Cortex of kidney (tissue), 1 donor: Measurements from ENCODE around the gene NBEAL2.

Experiments
- DNase-seq: peaks from one replicate; lab custom pipeline; 2025; lab: John Stamatoyannopoulos, UW

The NBEAL2 gene

DNA sequence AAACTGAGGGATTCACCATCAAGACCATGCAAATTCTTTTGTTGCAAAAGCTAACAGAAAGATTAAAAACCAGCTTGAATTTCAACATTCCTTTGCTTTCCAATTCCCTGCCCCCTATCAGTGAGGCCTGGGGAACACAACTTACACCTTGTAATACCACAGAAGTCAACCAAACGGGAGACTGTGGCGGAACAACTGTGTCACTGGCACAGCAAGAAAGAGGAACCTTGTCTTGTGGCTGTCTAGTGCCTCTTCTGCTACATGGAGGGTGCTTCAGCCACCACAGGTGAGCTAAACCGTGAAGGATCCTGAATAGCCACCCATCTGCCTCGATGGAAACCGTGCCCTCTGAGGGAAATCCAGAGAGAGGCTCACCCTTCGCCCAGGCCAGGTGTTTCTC, 14.3 kb upstream of the NBEAL2 start:
- DNase-seq, result no peak

DNA sequence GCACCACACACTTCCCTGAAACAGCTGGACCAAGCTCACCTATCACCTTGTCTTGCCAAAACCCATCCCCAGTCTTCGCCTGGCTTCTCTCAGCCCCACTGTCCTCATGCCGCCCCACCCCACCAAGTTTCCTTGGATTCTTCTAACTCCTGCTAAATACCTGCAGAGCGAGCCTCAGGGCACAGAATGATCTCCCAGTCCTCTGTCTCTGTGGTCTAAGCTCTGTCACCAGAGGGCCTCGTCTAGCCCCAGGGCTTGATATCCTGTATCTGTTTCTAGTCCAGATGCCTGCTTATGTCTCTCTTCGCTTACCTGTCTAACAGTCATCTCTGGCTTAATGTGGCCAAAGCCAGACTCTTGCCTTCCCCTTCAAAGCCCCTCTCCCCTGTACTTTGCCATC, 12.7 kb upstream of the NBEAL2 start:
- DNase-seq, result no peak

DNA sequence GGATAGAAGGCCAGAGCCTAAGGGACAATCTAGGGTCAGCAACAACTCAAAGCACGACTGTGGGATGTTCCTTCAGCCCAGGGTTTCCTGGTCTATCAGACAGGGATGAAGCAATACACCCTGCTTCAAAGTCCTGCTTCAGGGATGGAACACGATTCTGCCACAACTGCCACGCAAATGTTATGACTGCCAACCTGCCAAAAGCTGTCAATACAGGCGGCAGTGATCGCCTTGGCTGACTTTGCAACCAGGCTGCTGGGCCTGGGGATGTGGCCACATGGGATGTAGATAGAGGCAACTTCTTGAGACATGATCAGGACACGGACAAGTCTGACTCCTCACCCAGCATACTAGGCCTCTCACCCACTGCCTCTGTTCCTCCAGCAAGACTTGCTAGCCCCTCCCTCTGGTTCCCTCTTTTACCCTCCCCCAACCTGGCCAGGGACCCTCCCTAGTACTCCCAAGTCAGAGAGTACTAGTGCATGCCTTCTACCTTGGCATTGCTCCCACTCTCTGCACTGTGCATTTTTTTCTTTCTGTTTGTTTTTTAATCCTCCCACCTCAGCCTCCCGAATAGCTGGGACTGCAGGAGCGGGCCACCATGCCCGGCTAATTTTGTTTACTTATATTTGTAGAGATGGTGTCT, 10.6 kb upstream of the NBEAL2 start:
- no peak for DNase-seq

DNA sequence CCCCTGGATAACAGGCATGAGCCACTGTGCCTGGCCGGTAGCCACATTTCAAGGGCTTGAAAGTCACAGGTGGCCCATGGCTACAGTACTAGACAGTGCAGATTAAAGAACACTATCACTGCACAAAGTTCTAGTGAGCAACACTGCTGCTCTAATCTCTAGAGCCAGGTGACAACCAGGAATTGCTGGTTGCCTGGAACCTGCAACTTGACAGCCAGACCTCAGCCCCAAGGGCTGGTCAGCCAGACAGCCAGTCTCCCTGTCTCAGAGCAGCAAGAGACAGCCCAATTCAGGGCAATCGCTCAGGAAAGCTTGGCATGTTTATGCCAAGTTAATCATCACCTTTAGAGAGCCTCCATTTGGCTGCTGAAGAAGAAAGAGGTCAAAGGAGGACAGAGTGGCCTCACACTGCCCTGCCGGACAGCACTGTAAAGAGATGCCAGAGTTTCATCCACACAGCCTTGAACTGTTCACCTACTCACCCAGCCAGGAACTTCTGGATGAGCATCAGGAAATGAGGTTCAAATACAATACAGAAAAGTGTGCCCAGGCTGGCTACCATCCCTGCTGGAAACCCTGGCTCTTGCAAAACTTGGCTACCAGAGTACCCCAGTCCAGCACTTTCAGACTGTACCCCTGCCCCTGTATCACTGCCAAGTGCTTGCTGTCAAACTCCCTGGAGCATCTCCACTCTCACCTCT, 8.9 kb upstream of the NBEAL2 start:
- DNase-seq, result no peak

DNA sequence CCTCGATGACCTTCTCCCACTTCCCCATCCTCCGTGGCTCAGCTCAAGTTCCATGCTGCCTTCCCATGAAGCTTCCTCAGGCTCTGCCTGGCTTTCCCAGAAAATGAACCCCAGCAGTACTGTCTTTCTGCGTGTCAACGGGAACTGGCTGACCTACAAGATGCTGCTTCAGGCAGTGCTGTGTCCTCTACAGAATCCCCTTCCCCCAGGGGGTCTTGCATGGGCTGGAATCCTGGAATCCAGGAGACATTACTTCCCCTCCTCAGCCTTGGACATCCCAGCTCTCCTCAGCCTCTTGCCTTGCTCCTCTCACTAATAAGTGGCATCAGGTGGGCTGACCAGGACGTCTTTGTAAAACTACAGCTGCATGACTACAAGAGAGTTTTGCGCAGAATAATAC, 8.3 kb upstream of the NBEAL2 start:
- DNase-seq, result no peak

DNA sequence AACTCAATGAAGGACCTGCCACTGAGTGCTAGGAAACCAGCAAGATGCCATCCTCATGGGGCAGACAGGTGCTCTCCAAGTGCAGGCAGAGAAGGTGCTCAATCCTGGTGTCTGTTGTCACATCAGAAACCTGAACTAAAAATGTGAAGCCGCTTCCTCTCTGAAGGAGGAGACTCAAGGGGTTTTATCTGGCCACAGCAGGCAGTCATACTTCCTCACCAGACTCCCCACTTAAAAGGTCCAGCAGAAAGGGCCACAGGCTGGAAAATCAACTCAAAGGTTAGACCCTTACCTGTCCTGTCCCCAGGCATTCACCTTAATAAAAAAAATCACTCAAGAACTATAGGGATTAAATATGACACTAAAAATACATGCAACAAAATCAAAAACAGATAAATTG, 7.7 kb upstream of the NBEAL2 start:
- no peak for DNase-seq

DNA sequence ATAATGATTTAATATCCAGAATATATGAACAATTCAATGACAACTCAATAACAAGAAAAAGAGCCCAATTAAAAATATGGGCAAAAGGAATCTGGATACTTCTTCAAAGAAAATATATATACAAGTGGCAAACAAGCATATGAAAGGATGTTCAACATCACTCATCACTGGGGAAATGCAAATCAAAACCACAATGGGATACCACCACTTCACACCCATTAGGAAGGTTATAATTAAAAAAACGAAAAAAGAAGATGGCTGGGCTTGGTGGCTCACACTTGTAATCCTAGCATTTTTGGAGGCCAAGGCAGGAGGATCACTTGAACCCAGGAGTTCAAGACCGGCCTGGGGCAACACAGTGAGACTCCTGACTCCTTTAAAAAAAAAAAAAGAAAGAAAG, 7.1 kb upstream of the NBEAL2 start:
- DNase-seq, result no peak

DNA sequence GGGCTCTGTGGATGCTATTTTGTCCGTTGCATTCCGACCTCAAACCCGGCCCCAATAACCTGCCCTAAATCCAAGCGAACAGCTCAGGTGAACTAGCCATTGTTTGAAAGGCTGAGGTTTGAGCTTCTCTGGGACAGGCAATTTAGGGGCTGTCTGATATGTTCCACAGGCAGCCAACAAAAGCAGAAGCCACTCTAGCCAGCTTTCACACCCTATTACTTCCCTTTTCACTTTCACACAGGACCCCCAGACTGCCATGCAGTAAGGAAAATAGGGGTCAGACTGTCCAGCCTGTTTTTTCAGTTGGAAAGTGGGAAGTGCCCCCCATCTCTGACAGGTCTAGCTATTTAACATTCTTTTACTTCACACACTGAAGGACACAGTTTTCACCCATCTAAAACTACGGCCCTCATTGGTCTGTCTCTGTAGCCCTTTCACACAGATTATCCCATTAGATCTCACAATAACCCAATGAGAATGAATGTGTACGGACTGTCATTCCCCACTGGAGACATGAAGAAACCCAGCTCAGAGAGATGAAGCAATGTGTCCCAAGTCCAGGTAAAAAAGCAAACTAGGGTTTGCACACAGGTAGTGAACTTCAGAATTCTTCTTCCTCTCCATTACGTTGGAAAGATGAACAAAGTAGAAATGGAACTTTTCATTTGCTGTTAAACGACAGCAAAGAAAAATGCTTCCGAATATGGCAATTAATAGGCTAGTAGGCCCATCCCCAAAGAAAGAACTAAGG, 4.9 kb upstream of the NBEAL2 start:
- no peak for DNase-seq

DNA sequence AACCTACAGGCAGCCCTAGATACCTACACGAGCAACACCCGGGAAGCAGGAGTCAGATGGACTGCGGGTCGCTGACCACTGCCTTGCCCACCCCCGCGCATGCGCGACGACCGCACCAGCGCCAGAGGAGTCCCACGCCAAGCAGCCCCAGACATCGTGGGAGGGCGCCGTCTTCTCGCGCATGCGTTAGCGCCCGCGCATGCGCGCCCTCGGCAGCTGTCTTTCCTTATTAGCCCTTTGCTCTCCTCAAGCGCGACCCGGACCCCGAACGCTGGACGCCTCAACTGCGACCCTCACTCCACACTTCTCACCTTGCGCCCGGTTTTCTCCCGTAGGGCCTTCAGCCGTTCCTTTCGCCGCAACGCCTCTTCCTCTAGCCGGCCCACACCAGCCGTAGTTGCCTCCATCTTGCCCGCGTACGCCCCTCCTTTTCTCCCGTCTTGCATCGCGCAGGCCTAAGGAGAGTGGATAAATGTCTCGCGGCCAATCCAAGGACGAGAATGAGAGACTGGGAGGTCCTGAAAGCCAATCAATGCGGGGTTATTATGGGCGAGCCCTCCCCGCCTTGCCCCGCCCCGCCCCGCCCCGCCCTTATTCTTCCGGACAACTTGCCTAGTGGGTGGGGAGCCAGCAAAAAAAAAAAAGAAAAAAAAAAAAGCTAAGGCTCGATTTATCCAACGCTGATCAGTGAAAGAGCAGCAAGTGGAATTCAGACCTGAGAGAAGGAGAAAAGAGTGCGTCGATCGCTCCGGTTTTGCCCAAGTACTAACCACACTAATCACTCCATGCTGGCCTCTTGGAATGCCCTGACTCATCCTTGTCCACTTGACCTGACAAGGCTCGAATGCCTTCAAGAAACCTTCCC, 2.9 kb upstream of the NBEAL2 start, which contains the start of gene CCDC12:
TSS of gene CCDC12 (minus strand) at position 420 of the 865 bp plus-strand sequence. CDS start at position 407, 13 bp downstream.
- no peak for DNase-seq

DNA sequence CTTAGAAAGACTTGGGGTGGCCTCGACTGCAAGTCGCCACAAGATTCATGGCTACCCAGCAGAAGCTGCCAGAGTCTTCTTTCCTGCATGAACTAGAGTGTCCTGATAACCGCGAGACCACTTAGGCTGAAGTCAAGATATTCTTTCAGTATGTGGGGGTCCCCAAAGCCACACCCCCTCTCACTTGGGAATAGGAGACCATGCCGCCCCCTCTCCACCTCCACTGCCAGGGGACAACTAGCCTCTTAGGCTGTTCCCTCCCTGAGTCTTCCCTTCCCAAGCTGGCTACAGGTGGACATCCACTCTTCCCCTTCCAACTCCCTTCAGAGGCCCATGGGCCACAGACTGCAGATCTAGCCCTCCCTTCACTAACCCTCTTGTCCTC, 1.7 kb upstream of the NBEAL2 start:
- DNase-seq, result no peak

DNA sequence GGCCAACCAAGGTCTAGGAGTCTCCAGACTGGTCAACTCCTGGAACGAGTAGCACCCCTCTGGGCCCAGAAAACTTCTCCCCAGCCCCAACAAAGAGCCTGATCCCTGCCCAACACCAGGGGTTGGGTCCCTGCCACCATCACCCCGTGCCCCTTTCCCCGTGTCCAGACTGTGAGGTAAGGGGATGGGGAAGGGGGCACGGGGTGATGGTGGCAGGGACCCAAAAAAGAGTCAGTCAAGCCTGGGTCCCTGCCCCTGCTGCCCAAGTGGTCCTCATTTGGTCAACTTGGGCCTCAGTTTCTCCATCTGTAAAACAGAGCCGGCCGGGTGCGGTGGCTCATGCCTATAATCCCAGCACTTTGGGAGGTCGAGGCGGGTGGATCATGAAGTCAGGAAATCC, 1.1 kb upstream of the NBEAL2 start:
- no peak for DNase-seq

DNA sequence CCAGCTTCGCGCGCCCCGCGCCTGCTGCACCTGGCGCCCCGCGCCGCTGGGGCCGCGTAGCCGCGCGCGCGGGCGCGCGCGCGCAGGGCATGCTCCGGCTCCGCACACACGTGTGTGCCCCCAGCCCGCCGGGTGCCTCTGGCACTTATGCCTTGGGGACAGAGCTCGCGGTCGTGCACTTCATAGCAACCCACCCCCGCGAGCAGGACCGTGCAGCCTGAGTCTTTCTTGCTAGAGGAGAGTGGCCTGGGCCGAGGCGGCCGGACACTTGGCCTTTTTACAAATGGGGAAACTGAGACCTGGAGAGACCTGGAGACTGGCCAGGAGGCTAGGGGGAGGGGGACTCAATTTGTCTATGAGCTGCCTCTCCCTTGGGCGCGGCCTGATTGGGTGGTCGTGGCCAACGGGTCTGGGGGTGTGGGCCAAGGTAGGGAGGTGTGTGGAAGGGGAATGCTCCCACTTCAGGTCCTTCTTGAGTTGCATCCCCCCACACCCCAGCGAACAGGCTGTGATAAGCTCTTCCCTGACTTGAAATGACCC, 562 bp downstream of the NBEAL2 start:
- DNase-seq, result no peak

DNA sequence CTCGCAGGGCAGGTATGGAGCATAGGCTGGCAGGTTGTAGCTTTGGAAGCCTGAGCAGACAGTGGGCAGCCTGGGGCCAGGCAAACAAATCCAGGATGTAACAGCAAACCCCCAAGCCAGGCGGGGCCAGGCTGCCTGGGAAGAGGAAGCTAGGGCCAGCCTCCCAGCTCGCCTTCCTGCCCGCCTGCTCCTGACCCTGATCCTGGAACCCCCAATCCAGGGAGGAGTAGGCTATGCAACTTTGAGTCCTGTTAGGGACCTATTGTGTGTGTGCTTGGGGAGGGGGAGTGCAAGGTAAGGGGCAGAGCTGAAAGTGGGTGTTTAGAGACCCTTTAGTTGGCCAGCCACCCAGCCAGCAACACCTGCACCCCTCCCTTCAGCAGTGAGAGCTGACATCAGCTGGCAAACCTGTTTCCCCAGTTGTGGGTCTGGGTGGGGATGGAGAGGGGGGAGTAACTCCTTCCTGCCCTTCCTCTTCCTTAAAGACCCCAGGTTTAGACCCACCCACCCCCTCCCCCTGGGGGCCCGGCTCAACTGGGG, 2.5 kb downstream of the NBEAL2 start:
- DNase-seq, result no peak

DNA sequence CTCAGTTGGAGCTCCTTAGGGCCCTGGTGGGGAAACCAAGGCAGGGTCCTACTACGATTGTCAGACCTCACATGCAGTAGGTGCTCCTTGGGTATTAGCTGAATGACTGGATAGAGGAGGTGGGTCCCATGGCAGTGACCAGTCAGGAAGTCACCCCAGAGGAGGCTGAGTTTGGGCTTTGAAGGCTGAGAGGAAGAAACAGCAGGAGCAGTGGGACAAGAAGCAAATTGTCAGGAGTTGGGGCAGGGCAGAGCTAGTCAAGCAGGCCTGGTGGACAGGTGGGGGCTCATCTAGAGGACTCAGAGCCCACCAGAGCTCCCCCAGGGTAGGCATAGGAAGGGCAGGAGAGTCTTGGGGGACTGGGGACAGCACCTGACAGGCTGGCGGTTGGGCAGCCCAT, 3.1 kb downstream of the NBEAL2 start:
- DNase-seq, result no peak

DNA sequence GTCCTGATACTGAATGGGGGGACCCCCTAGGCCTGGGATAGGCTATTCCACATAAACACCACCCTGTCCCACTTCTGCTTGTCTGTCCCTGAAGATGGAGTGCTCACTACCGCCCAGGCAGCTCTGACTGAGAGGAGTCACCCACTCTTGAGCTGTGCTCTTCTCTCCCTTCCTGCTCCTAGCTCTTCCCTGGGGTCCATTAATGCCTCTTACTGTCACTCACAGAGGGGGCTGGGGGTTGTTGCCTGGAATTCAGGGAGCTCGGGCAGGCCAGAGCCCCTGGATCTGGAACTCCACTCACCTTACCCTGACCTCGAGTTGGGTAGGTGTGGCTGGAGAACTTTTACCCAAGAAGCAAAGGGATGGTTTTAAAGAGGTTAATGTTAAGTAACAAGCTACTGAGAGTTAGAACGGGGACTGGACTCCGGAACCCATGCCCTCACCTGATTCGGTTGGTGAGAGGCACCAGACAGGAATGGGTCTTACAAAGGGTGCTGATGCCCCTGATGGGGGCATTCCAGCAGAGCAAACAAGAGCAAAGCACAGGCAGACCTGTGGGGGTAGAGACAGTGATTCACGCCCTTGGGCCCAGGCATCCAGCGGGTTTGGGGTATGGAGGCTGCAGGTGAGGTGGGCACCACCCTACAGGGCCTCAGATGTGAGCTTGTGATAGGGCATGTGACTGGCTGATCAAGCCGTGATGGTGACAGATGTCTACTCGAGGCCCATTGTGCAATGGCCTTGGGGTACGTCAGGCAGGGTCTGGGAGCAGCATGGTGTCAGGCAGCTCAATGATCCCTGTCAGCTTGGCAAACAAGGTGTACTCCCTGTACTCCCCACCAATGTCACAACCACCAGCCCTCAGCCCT, 5.4 kb downstream of the NBEAL2 start:
- DNase-seq, result no peak

DNA sequence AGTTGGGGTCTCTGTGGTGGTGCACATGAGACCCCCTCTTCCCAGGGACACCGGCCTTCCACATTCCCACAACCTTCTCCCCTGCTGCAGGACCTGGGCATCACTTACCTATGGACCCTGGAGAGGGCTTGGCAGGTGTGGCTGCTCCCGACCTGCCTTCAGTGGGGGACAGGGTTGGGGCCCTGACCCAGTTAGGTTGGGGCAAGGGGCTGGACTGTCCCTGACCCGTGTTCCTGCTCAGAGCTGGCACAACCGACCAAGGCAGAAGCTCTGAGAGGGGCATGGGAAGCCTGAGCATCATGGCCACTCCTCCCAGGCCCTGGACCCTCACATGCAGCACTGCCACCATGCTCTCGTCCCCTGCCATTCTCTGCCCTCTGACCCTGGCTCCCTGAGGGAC, 6.1 kb downstream of the NBEAL2 start:
- DNase-seq, result no peak

DNA sequence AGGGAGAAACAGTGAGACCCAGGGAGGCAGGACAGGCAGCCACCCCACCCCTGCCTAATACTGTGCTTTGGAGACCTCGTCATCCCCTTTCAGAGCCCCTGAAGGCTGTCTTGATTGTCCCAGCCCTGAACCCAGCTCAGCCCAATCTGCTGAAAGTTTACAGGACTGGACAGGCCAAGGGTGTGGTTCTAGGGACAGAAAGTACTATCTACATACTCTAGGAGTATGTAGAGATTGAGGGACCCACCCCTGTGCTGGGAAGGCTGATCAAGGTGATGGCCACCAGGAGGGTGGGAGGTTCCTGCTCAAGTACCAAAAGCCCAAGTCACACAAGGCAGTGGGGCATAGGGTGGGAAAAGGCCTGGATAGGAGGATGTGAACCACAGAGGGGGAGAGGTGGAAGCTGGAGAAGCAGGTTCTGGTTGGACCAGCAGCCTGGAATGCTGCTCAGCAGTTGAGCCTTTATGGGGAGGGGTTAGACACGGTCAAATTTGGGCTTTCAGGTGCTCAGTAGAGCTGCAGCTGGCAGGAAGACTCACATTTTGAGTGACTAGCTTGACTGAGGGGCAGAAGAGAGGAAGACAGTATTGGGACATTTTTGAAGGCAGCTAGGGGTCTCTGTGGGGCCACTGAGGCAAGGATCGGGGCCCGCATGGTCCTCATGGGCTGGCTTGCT, 6.7 kb downstream of the NBEAL2 start:
- DNase-seq, result no peak

DNA sequence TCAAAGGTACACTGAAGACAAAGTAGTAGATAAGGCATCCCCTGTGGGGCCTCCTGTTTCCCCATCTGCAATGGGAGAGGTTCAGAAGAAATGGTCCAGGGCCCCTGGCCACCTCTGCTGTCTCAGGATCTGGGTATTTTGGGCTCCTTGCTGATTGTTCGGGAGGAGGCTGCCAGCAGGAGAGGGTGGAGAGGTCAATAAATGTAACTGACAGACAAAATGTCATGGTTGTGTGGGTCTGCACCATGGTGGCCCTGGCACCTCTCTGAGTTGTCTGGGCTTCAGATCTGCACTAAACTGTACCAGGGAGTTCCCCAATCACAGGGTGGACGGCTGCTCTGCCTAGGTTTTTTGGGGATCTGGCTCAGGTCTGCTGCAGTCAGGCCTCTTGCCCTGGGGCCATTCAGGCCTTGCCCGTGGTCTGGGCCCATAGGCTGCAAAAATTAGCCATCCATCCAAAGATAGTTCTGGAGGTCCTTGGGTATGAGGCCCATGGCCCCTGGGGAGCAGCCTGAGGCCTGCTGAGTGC, 7.4 kb downstream of the NBEAL2 start:
- DNase-seq, result no peak

DNA sequence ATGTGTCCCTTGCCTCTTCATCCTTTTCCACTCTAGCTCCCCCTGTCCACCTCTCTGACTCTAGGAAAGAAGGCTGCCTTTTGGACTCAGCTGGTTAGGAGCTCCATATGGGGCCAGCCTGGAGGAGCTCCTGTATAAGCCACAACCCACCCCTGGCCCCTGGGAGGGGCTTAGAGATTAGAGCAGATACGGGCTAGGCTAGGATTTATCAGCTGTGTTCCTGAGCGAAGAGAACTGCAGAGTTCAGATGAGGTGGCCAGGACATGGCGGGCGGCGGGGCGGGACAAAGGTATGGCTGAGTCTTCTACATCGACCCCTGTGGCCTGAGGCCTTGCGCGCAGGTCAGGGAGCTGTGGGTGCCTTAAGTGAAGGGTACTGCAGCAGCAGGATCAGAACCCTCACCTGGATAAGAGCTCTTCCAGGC, 7.9 kb downstream of the NBEAL2 start:
- no peak for DNase-seq
